NCI-H187 treated with DMSO at 0.1 percent for 48 hours (cell line): ENCODE data around the gene ANGPT4.
A peak's percentile ranks its signal among the peaks of the same experiment; 100 is the strongest.

ENCODE experiments used
- DNase-seq: peaks from one replicate; lab custom pipeline; 2025; lab: John Stamatoyannopoulos, UW

Gene ANGPT4

GRCh38 chr20:916125-916799, at the start of gene ANGPT4:
Gene ANGPT4 (minus strand): TSS chr20:916334. CDS start chr20:916214, 120 bp downstream.
- no peak for DNase-seq

DNA sequence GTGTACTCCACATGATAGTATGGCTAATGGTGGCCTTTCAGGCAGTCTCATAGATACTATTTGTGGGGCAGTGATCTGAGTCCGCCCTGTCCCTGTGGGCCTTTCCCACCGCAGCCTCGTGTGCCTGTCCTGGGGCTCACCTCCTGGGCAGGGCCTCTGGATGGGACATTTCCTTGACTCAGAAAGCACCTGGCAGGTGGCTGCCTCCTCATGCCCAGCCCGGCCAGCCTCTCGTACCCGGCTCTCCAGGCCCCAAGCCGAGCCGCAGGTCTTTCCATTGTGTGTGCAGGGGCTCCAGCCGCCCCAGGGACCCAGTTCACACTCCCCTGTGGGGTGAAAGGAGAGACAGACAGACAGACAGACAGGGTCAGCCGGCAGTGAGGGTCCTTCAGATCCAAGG, 47.7 kb upstream of the ANGPT4 start:
- no peak for DNase-seq

DNA sequence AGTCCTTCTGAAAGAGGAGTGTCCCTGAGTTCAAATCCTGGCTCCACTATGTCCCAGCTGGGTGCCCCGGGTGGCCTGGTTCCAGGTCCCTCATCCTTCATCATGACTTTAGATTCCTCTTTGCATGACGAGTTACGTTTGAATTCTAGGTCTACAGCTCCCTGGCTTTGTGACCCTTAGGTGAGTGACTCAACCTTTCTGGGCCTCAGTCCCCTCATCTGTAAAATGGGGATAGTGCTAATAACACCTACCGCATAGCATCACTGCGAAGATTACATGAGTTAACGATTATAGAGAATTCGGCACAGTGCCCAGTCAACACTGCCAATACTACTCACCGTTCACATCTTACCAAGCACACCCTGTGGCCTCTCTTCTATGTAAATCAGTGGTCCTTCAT, 46.5 kb upstream of the ANGPT4 start:
- DNase-seq: no peak

DNA sequence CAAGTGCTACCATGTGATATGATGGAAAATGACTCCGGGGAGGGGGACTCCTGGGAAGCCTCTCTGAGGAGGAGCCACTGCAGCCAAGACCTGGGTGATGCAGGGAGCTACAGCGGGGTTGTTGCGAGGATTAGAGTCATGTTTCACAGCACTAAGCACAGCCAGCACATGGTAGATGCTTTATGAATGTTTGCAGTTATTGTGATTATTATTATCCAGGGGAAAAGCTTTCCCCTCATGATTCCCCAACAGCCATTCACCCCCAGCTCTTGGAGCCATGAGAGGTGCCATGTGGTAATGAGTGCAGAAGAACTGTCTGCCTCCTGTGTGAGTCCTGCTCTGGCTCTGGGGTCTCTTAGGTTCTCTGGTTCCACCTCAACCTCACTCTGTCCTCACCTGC, 46.1 kb upstream of the ANGPT4 start:
- no peak for DNase-seq

DNA sequence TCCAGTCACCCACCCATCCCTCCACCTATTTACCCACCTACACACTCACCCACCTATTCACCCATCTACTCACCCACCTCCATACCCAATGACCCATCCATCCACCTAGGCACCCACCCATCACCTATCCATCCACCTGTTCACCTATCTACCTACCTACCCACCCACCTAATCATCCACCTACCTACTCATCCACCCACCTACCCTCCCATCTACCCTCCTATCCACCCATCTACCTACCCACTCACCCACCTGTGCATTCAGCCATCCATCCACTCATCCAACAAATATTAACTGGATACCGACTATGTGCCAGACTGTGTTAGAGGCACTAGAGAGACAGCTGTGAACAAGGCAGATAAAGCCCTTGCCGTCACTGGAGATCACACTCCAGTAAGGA, 45.6 kb upstream of the ANGPT4 start:
- no peak for DNase-seq

- DNase-seq: no peak
Measured at GRCh38 chr20:959996-960615, 44.0 kb upstream of the ANGPT4 start.

DNA sequence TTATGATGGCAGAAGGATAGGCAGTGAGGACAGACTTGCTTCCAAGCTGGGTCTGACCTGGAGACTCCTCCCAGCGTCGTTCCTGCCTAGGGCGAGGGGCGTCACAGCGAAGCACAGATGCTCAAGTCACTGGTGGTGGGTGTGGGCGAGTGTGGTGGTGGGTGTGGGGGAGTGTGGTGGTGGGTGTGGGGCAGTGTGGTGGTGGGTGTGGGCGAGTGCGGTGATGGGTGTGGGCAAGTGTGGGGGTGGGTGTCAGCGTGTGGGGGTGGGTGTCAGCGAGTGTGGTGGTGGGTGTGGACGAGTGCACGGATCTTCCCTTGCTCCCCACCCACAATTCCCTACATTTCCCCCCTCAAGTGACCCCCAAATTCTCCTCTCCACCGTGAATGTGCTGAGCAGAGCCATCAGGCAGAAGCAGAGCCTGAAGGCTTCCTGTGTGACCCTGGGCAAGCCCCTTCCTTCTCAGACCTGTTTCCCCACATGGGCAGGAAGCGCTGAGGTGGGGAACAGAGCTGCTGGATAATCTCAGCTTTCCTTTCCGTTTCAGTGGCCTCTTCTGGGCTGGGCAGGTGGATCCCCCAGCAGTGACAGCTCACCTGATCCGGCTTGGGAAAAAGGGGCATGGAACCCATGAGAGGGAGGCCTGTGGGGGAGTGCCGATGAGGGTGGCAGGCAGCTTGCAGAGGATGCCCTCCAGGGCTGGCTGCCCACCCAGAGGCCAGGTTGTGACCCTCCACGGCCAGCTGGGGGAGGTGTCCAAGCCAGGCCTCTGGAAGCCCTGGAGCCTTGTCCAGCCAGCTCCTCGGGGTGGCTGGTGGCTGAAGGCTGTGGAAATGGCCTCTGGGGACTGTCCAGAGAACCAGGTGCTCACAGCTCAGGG, 43.0 kb upstream of the ANGPT4 start:
- DNase-seq: no peak

DNA sequence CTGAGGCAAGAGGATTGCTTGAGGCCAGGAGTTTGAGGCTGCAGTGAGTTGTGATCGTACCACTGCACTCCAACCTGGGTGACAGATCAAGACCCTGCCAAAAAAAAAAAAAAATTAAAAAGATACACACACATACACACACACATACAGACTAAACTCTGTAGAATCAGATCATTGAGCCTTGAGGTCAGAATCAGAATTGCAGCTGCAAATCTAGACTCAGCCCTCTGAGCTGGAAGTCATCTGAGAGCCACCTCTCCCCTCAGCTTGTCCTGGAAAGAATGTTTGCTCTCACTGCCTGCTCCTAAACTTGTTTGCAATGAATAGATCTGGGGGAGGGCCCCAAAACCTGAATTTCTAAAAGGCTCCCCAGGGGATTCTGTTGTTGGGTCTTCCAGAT, 41.4 kb upstream of the ANGPT4 start:
- DNase-seq: no peak

DNA sequence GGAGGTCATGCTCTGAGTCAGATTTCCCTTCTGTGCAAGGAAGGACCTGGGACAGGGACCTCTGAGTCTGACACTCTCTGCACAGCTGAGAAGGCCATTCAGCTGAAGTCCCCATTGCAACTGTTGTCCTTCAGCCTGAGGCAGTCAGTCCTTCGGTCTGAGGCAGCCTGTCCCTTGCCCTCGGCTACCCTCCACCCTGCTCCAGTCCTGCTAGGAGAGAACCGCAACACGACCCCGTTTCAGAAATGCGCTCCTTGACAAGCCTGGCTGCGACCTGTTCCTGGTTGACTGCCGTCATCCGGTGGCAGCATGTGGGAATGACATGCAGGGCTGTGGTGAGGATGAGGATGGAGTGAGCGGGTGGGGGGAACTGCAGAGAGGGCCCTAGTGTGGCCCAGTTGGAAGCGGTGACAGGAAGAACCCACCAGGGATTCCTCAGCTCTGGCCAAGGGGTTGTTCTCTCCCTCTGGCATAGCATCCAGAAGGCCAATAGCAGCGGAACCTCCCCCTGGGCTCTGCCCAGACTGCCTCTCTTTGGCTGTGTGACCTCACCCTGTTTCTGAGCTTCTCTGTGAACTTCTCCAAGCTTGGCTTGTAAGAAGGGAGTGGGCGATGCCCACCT, 40.3 kb upstream of the ANGPT4 start:
- DNase-seq: peak; percentile 3

- DNase-seq: no peak
Measured at GRCh38 chr20:955656-956055, 39.5 kb upstream of the ANGPT4 start.

- DNase-seq: no peak
Measured at GRCh38 chr20:955111-955510, 39.0 kb upstream of the ANGPT4 start.

- DNase-seq: no peak
Measured at GRCh38 chr20:953742-954141, 37.6 kb upstream of the ANGPT4 start.

DNA sequence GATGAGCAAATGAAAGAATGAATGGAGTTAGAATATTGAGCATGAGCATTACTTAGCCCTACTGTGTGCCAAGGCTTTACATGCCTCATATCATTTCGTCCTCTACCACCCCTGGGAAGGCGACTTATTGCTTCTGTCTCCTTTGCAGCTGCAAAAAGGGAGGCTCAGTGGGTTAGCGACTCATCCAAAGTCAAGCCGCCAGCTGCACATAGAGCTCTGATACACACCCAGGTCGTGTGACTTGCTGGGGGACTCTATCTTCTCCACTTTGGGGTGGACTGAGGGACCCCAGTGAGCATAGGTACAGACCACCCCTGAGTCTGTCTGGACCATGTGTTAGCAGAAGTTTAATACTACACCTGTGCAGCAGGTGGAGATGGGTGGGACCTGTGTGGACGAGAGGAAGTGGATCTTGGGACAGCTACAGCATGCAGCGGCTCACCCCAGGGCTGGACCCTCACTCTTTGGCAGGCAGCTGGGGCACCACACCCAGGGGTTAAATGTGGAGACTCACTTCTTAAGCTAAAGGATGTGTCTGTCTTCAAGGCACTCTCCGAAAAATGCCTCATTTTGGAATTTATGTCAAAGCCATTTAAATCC, 36.2 kb upstream of the ANGPT4 start:
- no peak for DNase-seq

DNA sequence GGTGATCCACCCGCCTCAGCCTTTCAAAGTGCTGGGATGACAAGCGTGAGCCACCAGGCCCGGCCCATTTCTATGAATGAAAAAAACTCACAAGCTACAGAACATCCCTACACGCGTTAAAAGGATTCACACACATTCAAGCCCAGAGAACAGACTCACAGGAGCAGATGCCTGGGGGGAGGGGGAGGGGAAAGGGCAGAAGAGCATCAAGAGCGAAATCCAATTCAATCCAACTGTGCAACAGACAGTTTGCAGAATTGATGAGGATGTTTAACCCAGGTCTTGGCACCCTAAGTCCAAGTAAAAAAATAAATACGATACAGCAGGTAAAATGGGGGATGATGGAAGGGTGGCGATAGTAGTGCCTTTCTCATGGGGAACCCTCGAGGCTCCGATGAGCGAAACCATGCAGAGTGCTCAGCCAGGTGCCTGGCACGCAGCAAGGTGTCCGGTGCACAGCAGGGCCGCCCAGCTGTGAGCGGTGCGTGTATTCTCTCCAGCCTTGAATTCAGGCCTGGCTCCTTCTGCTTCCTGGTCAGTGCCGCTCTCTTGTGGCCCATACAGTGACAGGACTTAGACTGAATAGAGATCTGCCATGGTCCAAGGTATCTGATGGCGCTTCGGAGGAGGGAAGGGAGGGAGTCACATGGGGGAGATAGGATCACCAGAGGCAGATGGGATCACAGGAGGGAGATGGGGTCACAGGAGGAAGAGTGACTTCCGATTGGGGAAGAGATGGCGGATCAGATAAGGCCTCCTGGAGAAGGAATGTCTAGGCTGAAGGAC, 35.4 kb upstream of the ANGPT4 start:
- no peak for DNase-seq

DNA sequence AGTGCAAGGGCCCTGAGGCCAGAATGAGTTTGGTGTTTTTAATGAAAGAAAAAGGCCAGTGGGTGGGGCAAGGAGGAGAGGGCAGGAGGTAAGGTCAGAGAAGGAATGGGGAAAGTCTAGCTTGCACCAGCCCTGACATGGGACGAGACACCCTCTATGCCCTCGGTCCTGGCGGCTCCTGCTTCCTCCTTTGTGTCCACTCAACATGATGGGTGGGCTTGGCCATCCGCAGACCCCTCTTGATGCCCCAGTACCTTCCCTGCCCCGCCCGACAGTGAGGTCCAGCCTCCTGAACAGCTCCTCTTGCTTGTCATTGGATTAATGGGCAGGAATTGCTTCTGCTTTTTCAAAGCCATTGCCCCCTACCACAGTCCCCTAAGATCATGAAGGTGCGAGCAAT, 33.6 kb upstream of the ANGPT4 start:
- no peak for DNase-seq

DNA sequence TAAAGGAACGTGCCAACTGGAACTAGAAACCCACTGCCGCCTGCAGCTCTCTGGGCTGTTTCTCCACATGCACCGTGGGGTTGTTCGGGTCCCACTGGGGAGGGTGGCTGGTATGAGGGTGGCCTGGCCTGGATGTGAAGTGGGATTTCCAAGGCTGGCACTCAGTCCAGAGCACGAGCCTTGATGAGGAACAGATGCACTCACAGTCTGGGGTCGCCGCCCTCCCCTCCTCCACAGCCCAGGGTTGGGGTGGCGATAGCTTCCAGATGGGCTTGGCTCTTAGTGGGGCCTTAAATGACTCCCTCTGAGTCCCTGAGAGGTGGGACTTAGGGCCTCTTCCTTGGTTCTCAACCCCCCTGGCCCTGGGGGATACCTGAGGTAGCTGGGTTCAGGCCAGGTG, 30.7 kb upstream of the ANGPT4 start:
- DNase-seq: no peak

DNA sequence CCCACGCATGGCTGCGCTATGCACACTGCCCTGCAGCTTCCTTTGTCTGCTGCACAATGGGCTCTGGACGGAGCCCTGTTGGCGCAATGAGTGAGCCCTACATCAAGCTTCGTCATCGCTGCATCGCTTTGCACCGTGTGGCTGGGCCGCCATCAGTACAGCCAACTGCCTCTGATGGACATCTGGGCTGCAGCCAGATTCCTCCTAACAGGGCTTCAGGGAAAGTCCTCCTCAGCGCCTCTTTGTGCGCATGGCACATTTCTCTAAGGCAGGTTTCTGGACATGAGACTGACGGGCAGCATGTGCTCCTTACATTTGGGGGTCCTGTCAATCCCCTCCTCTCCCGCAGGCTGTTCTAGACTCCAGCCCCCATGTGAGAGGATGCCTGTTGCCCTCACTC, 29.7 kb upstream of the ANGPT4 start:
- DNase-seq: no peak

DNA sequence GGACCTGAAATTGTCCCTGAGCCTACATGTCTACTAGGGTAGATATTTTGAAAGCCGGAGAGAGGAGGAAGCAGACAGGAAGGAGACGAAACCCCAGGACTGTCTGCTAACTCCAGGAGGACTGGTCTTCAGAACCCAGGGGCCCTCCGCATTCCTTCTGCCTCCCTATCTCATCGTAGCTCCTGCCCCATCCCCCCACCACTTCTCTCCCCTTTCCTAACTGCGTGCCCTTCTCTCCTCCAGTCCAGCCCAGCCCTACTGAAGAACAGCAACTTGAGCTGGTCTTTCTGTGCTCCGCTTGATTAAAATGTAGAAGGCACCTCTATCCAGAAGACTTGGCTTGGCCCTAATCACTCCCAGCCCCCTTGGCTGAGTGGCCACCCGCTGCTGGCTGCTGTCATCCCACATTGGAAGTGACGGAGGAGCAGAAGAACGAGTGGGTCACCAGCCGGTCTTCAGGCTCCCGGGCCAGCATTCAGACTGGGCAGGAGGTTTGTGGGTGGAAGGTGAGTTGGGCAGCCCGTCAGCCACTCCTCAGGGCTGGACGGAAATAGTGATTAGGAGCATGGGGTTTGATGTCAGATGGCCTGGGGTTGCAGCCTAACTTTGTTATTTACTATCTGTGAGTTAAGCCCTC, 28.8 kb upstream of the ANGPT4 start:
- DNase-seq: no peak

- DNase-seq: no peak
Measured at GRCh38 chr20:944148-944547, 28.0 kb upstream of the ANGPT4 start.

DNA sequence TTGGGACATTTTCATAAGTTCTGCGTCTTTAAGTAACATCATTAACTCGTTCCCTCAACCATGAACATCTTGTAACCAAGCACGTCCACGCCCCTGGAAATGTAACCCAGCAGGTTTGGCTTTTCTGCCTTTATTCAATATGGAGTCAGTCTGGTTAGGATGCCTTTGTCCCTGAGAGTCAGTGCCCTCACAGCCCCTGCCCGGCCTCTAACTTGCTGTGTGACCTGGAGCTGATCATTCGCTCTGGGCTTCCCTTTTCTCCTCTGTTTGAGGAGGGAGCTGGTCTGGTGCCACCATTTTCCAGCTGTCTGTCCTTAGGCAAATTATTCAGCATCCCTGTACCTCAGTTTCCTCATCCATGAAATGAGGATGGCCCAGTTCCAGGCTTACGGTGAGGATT, 26.5 kb upstream of the ANGPT4 start:
- no peak for DNase-seq

DNA sequence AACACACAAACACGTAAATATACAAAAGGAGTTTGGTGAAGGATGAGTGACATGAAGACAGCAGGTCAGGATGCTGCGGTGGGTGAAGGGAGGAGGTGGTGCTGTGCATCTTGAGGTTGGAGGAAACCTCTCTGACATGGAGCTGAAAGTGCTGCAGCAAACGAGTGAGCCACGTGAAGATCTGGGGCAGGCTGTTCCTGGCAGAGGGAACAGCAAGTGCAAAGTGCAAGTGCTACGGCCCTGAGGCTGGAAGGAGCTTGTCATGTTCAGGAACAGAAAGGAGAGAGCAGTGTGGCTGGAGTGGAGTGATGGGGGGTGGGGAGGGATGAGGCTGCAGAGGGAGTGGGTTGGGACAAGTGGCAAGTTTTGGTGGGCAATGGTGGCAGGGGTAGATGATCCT, 24.8 kb upstream of the ANGPT4 start:
- no peak for DNase-seq
